ENCODE measurements around the gene GNAO1.
"Not testable (repeated sequence)": the region's sequence is repeated elsewhere in the genome, so short reads cannot be mapped to it uniquely, and the experiment has no call there.

GNAO1 gene

DNA sequence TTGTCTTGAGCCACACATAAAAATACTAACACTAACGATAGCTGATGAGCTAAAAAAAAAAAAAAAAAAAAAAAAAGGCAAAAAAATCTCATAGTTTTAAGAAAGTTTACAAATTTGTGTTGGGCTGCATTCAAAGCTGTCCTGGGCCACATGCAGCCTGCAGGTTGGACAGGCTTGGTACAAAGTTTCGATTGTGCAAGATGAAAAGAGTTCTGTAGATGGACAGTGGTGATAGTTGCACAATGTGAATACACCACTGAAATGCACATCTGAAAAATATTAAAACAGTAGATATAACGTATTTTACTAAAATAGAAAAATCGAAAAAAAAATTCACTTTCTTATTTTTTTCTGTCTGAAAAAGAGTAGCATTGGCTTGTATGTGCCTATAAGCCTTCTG, 191.2 kb downstream of the GNAO1 start:
- TF ChIP-seq ELF4 (IDR thresholded peaks at IDR 0.05) (no peak), TARDBP (IDR thresholded peaks at IDR 0.05) (no peak), ZNF384 (IDR thresholded peaks at IDR 0.05) (no peak), FOXK2 (IDR thresholded peaks at IDR 0.05) (no peak), HDGF (IDR thresholded peaks at IDR 0.05; ENCODE audit: borderline replicate concordance) (no peak)
- TF ChIP-seq, protein P1, sequence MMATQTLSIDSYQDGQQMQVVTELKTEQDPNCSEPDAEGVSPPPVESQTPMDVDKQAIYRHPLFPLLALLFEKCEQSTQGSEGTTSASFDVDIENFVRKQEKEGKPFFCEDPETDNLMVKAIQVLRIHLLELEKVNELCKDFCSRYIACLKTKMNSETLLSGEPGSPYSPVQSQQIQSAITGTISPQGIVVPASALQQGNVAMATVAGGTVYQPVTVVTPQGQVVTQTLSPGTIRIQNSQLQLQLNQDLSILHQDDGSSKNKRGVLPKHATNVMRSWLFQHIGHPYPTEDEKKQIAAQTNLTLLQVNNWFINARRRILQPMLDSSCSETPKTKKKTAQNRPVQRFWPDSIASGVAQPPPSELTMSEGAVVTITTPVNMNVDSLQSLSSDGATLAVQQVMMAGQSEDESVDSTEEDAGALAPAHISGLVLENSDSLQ (IDR thresholded peaks at IDR 0.05) = no peak
- CTCF ChIA-PET = no interaction called here
- no peak for DNase-seq (ENCODE audit: extremely low spot score)
- POLR2A ChIA-PET = interaction anchor here (1.2 kb wide), 1 partner anchor 69 kb away, joined by 3 read pairs; the partner anchor contains the start of gene NUDT21

- no peak for TF ChIP-seq FOXK2 (IDR thresholded peaks at IDR 0.05)
- no peak for TF ChIP-seq L3MBTL2 (conservative IDR thresholded peaks at IDR 0.05)
- no peak for TF ChIP-seq FOXM1 (IDR thresholded peaks at IDR 0.05; ENCODE audit: borderline replicate concordance)
- ChIA-PET CTCF (no interaction called here), POLR2A (interaction anchor here (1.2 kb wide), 1 partner anchor 68 kb away, joined by 3 read pairs; the partner anchor contains the start of gene NUDT21)
- no peak for DNase-seq (ENCODE audit: extremely low spot score)
Observed at GRCh38 chr16:56382901-56383355, 191.6 kb downstream of the GNAO1 start.

DNA sequence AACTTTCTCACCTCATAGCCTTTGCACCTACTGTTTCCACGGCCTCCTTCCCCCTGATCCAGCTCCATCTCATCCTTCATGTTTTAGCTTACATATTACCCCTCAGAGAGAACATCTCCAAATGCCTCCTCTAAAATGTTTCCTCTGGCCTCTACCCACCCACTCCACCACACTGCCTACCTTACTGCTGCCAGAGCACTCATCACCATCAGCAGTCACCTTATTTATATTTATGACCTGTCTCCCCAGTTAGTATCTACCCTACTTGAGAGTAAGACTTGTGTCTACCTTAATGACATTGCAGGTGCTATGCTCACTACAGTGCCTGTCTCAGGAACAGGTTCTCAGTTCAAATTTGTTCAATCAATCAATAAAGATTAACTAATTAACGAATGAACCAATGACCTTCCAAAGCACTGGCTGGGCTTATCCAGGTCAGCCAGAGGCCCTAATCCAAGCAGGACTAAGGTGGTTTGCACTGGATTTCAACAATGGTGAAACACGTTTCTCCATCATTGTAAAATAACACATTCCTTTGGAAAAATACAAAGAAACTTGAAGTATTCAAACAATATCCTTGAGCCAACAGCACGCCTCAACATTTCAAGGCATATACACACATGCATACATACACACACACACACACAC, 192.9 kb downstream of the GNAO1 start:
- ChIA-PET POLR2A (no interaction called here), CTCF (no interaction called here)
- TF ChIP-seq FOXA1 (IDR thresholded peaks at IDR 0.05) = no peak
- TF ChIP-seq, protein P1 (IDR thresholded peaks at IDR 0.05) = no peak
- TF ChIP-seq SUZ12 (IDR thresholded peaks at IDR 0.05) = no peak
- no peak for TF ChIP-seq L3MBTL2 (conservative IDR thresholded peaks at IDR 0.05)
- TF ChIP-seq SP1 (IDR thresholded peaks at IDR 0.05) = no peak
- no peak for DNase-seq (ENCODE audit: extremely low spot score)

DNA sequence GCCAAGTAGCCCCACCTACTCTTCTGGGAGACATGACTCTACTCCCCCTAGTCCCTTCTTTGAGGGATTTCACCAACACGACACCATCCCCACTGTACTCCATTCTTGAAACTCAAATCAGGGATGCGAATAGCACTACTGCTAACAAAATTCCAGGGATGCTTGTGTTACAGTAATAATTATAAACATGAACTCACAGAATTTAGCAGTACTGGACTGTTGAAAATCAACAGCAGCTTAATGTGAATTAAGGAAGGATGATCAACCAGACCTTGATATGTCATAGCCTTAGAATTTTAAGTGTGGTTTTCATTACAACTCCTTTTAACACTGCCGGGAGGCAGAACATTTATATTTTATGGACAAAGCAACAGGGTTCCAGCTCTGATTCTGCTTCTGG, 196.1 kb downstream of the GNAO1 start:
- TF ChIP-seq FOXA1 (IDR thresholded peaks at IDR 0.05) = no peak
- TF ChIP-seq, protein P1 (IDR thresholded peaks at IDR 0.05) = no peak
- TF ChIP-seq ZNF384 (IDR thresholded peaks at IDR 0.05) = no peak
- TF ChIP-seq FOXK2 (IDR thresholded peaks at IDR 0.05) = no peak
- no peak for TF ChIP-seq BHLHE40 (IDR thresholded peaks at IDR 0.05; ENCODE audit: borderline replicate concordance)
- no peak for TF ChIP-seq ELF4 (IDR thresholded peaks at IDR 0.05)
- no peak for TF ChIP-seq SP1 (IDR thresholded peaks at IDR 0.05)
- no peak for DNase-seq (ENCODE audit: extremely low spot score)
- POLR2A ChIA-PET = no interaction called here
- CTCF ChIA-PET = no interaction called here

DNA sequence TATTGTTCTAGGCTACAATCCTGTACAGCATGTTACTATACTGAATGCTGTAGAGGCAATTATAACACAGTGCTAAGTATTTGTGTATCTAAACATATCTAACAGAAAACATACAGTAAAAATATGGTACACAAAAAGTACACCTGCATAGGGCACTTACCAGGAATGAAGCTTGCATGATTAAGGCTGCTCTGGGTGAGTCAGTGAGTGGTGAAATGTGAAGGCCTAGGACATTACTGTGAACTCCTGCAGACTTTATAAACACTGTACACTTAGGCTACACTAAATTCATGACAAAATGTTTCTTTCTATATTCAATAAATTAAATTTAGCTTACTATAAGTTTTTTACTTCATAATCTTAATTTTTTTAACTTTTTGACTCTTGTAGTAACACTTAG, 196.9 kb downstream of the GNAO1 start:
- ChIA-PET CTCF (no interaction called here), POLR2A (no interaction called here)
- TF ChIP-seq FOXK2 (IDR thresholded peaks at IDR 0.05) (no peak), BHLHE40 (IDR thresholded peaks at IDR 0.05; ENCODE audit: borderline replicate concordance) (no peak), HDGF (IDR thresholded peaks at IDR 0.05; ENCODE audit: borderline replicate concordance) (no peak), L3MBTL2 (conservative IDR thresholded peaks at IDR 0.05) (no peak), ARNT (IDR thresholded peaks at IDR 0.05) (no peak), SP1 (IDR thresholded peaks at IDR 0.05) (no peak), FOXA1 (IDR thresholded peaks at IDR 0.05) (no peak), ZNF384 (IDR thresholded peaks at IDR 0.05) (no peak), TARDBP (IDR thresholded peaks at IDR 0.05) (no peak), LEF1 (IDR thresholded peaks at IDR 0.05; ENCODE audit: borderline replicate concordance) (no peak)
- TF ChIP-seq, protein P1 (IDR thresholded peaks at IDR 0.05) = no peak
- DNase-seq (ENCODE audit: extremely low spot score) = no peak

DNA sequence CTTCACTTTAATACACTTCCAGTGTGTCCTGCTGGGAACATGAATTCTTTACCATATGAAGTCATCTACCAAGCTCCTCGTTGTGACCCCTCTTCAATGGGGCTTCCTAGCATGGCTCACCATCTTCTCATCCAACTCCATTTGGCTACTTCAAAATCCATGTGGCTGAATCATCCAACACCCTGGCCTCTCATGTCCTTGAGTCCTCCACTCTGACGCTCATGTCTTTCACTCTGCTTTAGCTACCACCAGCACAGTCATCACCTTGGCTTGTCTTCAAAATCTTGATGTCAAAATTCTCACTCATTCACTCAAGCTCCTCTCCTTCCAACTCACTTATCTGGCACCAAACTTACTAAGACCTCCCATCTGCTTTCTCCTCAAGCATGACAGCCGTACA, 198.3 kb downstream of the GNAO1 start:
- no peak for TF ChIP-seq BHLHE40 (IDR thresholded peaks at IDR 0.05; ENCODE audit: borderline replicate concordance)
- no peak for TF ChIP-seq NFRKB (IDR thresholded peaks at IDR 0.05)
- no peak for TF ChIP-seq ARNT (IDR thresholded peaks at IDR 0.05)
- TF ChIP-seq SP1 (IDR thresholded peaks at IDR 0.05) = no peak
- no peak for TF ChIP-seq ZNF384 (IDR thresholded peaks at IDR 0.05)
- TF ChIP-seq LEF1 (IDR thresholded peaks at IDR 0.05; ENCODE audit: borderline replicate concordance) = no peak
- no peak for TF ChIP-seq FOXA1 (IDR thresholded peaks at IDR 0.05)
- CTCF ChIA-PET = no interaction called here
- POLR2A ChIA-PET = no interaction called here
- no peak for DNase-seq (ENCODE audit: extremely low spot score)

- DNase-seq (ENCODE audit: extremely low spot score); POLR2A ChIA-PET: not testable (repeated sequence)
- CTCF ChIA-PET = interaction anchor here (0.6 kb wide), 1 partner anchor 1385 kb away, joined by 3 read pairs; no protein-coding TSS in a partner anchor
Observed at GRCh38 chr16:56396724-56397123, 205.4 kb downstream of the GNAO1 start.
